ENCODE data around the gene C13orf42. TPM values are rescaled to one million over a fixed set of nuclear protein-coding genes. Genes with fewer than 3 reads are reported as not detected.

The C13orf42 gene
- total RNA-seq, 6 experiments from 2014 or later: not detected

- Mint-ChIP-seq H3K4me1 (ENCODE audit: low read depth) (peaks cover 7% of the 10 kb centered on the region; the same call in 1 of the 2 replicates), H3K27ac (no peak overlapping the region), H3K4me3 (no peak overlapping the region), H3K36me3 (ENCODE audit: low read depth) (no peaks in the 10 kb centered on the region), H3K9me3 (no peaks in the 10 kb centered on the region), H3K27me3 (ENCODE audit: insufficient read depth) (peaks cover 32% of the 10 kb centered on the region)
- DNase-seq: no peak
- TF ChIP-seq CTCF (IDR thresholded peaks at IDR 0.05): no peak
These were observed 44.1 kb upstream of the C13orf42 start for GRCh38 chr13:51155161-51155560.

- H3K36me3 Mint-ChIP-seq (ENCODE audit: low read depth): no peaks in the 10 kb centered on the region
- no peak for DNase-seq
- H3K27me3 Mint-ChIP-seq (ENCODE audit: insufficient read depth): peaks cover 28% of the 10 kb centered on the region
- no peak overlapping the region; the same call in 1 of the 2 replicates for H3K27ac Mint-ChIP-seq
- no peaks in the 10 kb centered on the region for H3K9me3 Mint-ChIP-seq
- peak overlapping the region; percentile 21; the same call in 1 of the 2 replicates for H3K4me3 Mint-ChIP-seq
- no peak for TF ChIP-seq CTCF (IDR thresholded peaks at IDR 0.05)
- peaks cover 7% of the 10 kb centered on the region; the same call in 1 of the 2 replicates for H3K4me1 Mint-ChIP-seq (ENCODE audit: low read depth)
These were observed 43.0 kb upstream of the C13orf42 start for GRCh38 chr13:51154029-51154555.

- Mint-ChIP-seq H3K9me3 (no peaks in the 10 kb centered on the region), H3K4me1 (ENCODE audit: low read depth) (peaks cover 7% of the 10 kb centered on the region; the same call in 1 of the 2 replicates), H3K27me3 (ENCODE audit: insufficient read depth) (peaks cover 31% of the 10 kb centered on the region), H3K27ac (no peak overlapping the region), H3K4me3 (peak overlapping the region; percentile 21; the same call in 1 of the 2 replicates), H3K36me3 (ENCODE audit: low read depth) (no peaks in the 10 kb centered on the region)
- no peak for DNase-seq
- TF ChIP-seq CTCF (IDR thresholded peaks at IDR 0.05): no peak
These were observed 42.5 kb upstream of the C13orf42 start for GRCh38 chr13:51153527-51153926.

GRCh38 chr13:51152701-51153100, 41.6 kb upstream of the C13orf42 start:
- H3K9me3 Mint-ChIP-seq: no peaks in the 10 kb centered on the region
- H3K4me3 Mint-ChIP-seq: no peak overlapping the region
- TF ChIP-seq CTCF (IDR thresholded peaks at IDR 0.05): no peak
- peaks cover 33% of the 10 kb centered on the region for H3K27me3 Mint-ChIP-seq (ENCODE audit: insufficient read depth)
- H3K36me3 Mint-ChIP-seq (ENCODE audit: low read depth): no peaks in the 10 kb centered on the region
- no peak overlapping the region for H3K27ac Mint-ChIP-seq
- peaks cover 7% of the 10 kb centered on the region; the same call in 1 of the 2 replicates for H3K4me1 Mint-ChIP-seq (ENCODE audit: low read depth)
- DNase-seq: no peak

- Mint-ChIP-seq H3K27ac (no peak overlapping the region), H3K4me1 (ENCODE audit: low read depth) (peaks cover 7% of the 10 kb centered on the region; the same call in 1 of the 2 replicates), H3K36me3 (ENCODE audit: low read depth) (no peaks in the 10 kb centered on the region), H3K9me3 (no peaks in the 10 kb centered on the region), H3K27me3 (ENCODE audit: insufficient read depth) (peaks cover 39% of the 10 kb centered on the region), H3K4me3 (no peak overlapping the region)
- TF ChIP-seq CTCF (IDR thresholded peaks at IDR 0.05): no peak
- no peak for DNase-seq
These were observed 40.4 kb upstream of the C13orf42 start for GRCh38 chr13:51151463-51151862.

All from HFFc6 (cell line).